Astrocyte (in vitro differentiated cells and primary cell): ENCODE results near the gene MMEL1. TPM values are rescaled to one million over a fixed set of nuclear protein-coding genes. Genes with fewer than 3 reads are reported as not detected.

ENCODE experiments used
- DNase-seq: peaks from one replicate; pipeline ENCODE4 v3.0.0-alpha.2; 2010; ENCODE audit warnings: low read depth
- FAIRE-seq: peaks from 2 replicates; lab custom pipeline; 2011; peaks lifted over from hg19 to GRCh38; lab: Jason Lieb, UNC
- H2AFZ ChIP-seq: 2 replicates; pipeline ENCODE4 v1.6.0; 2012; ENCODE audit warnings: low read depth, low read length, inconsistent platforms
- H3K27ac ChIP-seq: 2 replicates; pipeline ENCODE4 v1.5.1; 2011; ENCODE audit warnings: low read depth, low read length, inconsistent platforms
- H3K27me3 ChIP-seq: 2 replicates; pipeline ENCODE4 v1.6.0; 2011; ENCODE audit warnings: low read length, inconsistent platforms; ENCODE audit not compliant: insufficient read depth
- H3K36me3 ChIP-seq: 2 replicates; pipeline ENCODE4 v1.5.1; 2011; ENCODE audit warnings: low read length, inconsistent platforms; ENCODE audit not compliant: insufficient read depth
- H3K4me1 ChIP-seq: 2 replicates; pipeline ENCODE4 v1.5.1; 2011; ENCODE audit warnings: low read length, inconsistent platforms; ENCODE audit not compliant: insufficient read depth
- H3K4me2 ChIP-seq: 2 replicates; pipeline ENCODE4 v1.6.0; 2012; ENCODE audit warnings: low read length, inconsistent platforms
- H3K4me3 ChIP-seq: 2 replicates; pipeline ENCODE4 v1.5.1; 2011; ENCODE audit warnings: low read depth, mild to moderate bottlenecking, low read length, inconsistent platforms; ENCODE audit not compliant: insufficient read depth
- H3K79me2 ChIP-seq: 2 replicates; pipeline ENCODE4 v1.6.0; 2012; ENCODE audit warnings: mild to moderate bottlenecking, low read length, inconsistent platforms; ENCODE audit not compliant: insufficient read depth
- H3K9ac ChIP-seq: 2 replicates; pipeline ENCODE4 v1.6.0; 2012; ENCODE audit warnings: mild to moderate bottlenecking, low read length, inconsistent platforms
- H3K9me3 ChIP-seq: 2 replicates; pipeline ENCODE4 v1.5.1; 2012; ENCODE audit warnings: low read depth, mild to moderate bottlenecking, low read length, inconsistent platforms; ENCODE audit not compliant: insufficient read depth
- H4K20me1 ChIP-seq: 2 replicates; pipeline ENCODE4 v1.6.0; 2012; ENCODE audit warnings: low read length, inconsistent platforms; ENCODE audit not compliant: insufficient read depth
- H3K27ac Mint-ChIP-seq: one replicate; pipeline ENCODE4 v1.8.0; 2021; ENCODE audit warnings: mild to moderate bottlenecking, mixed read lengths; ENCODE audit not compliant: unreplicated experiment
- H3K27me3 Mint-ChIP-seq: one replicate; pipeline ENCODE4 v1.8.0; 2021; ENCODE audit warnings: low read depth, mixed read lengths; ENCODE audit not compliant: unreplicated experiment
- H3K36me3 Mint-ChIP-seq: one replicate; pipeline ENCODE4 v1.8.0; 2021; ENCODE audit warnings: low read depth, mixed read lengths; ENCODE audit not compliant: unreplicated experiment
- H3K4me1 Mint-ChIP-seq: one replicate; pipeline ENCODE4 v1.8.0; 2021; ENCODE audit warnings: low read depth, mixed read lengths; ENCODE audit not compliant: unreplicated experiment
- H3K4me3 Mint-ChIP-seq: one replicate; pipeline ENCODE4 v1.8.0; 2021; ENCODE audit warnings: mild to moderate bottlenecking, moderate library complexity, mixed read lengths; ENCODE audit not compliant: unreplicated experiment
- H3K9me3 Mint-ChIP-seq: one replicate; pipeline ENCODE4 v1.8.0; 2021; ENCODE audit warnings: mild to moderate bottlenecking, mixed read lengths; ENCODE audit not compliant: unreplicated experiment
- EZH2 ChIP-seq: IDR thresholded peaks from 2 replicates; pipeline ENCODE4 v1.6.1; 2012; ENCODE audit warnings: mild to moderate bottlenecking, low read length, inconsistent platforms; ENCODE audit not compliant: insufficient read depth
- total RNA-seq: library from RNA; stranded (reverse); gene quantifications from 2 replicates; pipeline ENCODE4 v1.2.1, GENCODE V29; 2021
- TF ChIP-seq, protein P1 (sequence below): IDR thresholded peaks from 2 replicates; pipeline ENCODE4 v1.5.1; 2011; ENCODE audit warnings: low read depth, mild to moderate bottlenecking, inconsistent platforms, low read length, moderate library complexity; ENCODE audit not compliant: insufficient read depth

The MMEL1 gene
- total RNA-seq, 1 donor from 2014 or later, result not detected

DNA sequence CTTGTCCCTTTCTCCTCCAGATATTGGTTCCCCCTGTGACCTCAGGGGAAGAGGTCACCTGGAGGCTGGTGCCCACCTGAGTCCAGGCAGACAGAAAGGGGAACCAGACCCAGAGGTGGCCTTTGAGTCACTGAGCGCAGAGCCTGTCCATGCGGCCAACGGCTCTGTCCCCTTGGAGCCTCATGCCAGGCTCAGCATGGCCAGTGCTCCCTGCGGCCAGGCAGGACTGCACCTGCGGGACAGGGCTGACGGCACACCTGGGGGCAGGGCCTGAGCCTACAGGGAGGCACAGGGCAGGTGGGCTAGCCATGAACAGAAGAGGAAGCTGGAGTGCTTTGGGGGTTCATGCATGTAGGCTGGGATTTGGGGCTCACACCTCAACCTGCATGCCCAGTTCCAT lies 74.0 kb downstream of the MMEL1 start:
- no peak for DNase-seq
- Histone ChIP-seq H4K20me1 (no peaks in the 10 kb centered on the region), H3K27me3 (no peaks in the 10 kb centered on the region), H3K4me1 (peaks cover 9% of the 10 kb centered on the region), H3K4me2 (no peak overlapping the region), H2AFZ (no peak overlapping the region), H3K4me3 (no peak overlapping the region), H3K79me2 (no peaks in the 10 kb centered on the region), H3K27ac (no peak overlapping the region), H3K9ac (no peak overlapping the region), H3K9me3 (no peaks in the 10 kb centered on the region), H3K36me3 (no peaks in the 10 kb centered on the region)
- no peak overlapping the region for H3K27ac Mint-ChIP-seq
- no peak for FAIRE-seq
- H3K4me3 Mint-ChIP-seq, result no peak overlapping the region
- no peaks in the 10 kb centered on the region for H3K9me3 Mint-ChIP-seq
- H3K4me1 Mint-ChIP-seq, result no peaks in the 10 kb centered on the region
- H3K36me3 Mint-ChIP-seq, result no peaks in the 10 kb centered on the region
- no peak for TF ChIP-seq EZH2
- TF ChIP-seq, protein P1, sequence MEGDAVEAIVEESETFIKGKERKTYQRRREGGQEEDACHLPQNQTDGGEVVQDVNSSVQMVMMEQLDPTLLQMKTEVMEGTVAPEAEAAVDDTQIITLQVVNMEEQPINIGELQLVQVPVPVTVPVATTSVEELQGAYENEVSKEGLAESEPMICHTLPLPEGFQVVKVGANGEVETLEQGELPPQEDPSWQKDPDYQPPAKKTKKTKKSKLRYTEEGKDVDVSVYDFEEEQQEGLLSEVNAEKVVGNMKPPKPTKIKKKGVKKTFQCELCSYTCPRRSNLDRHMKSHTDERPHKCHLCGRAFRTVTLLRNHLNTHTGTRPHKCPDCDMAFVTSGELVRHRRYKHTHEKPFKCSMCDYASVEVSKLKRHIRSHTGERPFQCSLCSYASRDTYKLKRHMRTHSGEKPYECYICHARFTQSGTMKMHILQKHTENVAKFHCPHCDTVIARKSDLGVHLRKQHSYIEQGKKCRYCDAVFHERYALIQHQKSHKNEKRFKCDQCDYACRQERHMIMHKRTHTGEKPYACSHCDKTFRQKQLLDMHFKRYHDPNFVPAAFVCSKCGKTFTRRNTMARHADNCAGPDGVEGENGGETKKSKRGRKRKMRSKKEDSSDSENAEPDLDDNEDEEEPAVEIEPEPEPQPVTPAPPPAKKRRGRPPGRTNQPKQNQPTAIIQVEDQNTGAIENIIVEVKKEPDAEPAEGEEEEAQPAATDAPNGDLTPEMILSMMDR, result no peak
- peaks cover 16% of the 10 kb centered on the region for H3K27me3 Mint-ChIP-seq

DNA sequence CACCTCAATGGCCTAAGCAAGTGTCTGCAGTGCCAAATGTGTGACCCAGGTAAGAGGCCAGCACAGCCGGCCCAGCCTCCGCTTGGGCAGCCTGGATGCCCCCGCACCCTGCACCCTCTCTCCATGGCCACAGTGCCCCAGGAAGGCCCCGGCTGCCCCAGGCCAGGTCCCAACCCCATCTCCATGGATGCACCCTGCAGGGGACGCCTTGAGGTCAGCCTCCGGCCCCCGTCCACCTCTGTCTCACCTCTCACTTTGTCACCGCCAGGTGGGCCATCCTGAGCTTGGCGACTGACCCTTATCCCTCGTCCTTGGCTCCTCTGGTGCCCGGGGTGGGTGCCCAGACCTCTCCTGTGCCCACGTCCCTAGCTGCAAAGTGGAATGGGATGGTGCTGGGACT lies 74.4 kb downstream of the MMEL1 start:
- Mint-ChIP-seq H3K27me3 (peaks cover 19% of the 10 kb centered on the region), H3K27ac (no peak overlapping the region), H3K9me3 (no peaks in the 10 kb centered on the region), H3K36me3 (no peaks in the 10 kb centered on the region), H3K4me1 (no peaks in the 10 kb centered on the region), H3K4me3 (no peak overlapping the region)
- TF ChIP-seq, protein P1, result no peak
- no peak for TF ChIP-seq EZH2
- DNase-seq (no peak), FAIRE-seq (no peak)
- no peak overlapping the region for H3K27ac ChIP-seq
- H3K4me1 ChIP-seq, result peaks cover 9% of the 10 kb centered on the region
- no peaks in the 10 kb centered on the region for H3K9me3 ChIP-seq
- H3K9ac ChIP-seq, result no peak overlapping the region
- H3K36me3 ChIP-seq, result no peaks in the 10 kb centered on the region
- H3K27me3 ChIP-seq, result no peaks in the 10 kb centered on the region
- no peak overlapping the region for H3K4me2 ChIP-seq
- no peak overlapping the region for H2AFZ ChIP-seq
- H3K4me3 ChIP-seq, result no peak overlapping the region
- H3K79me2 ChIP-seq, result no peaks in the 10 kb centered on the region
- no peaks in the 10 kb centered on the region for H4K20me1 ChIP-seq

DNA sequence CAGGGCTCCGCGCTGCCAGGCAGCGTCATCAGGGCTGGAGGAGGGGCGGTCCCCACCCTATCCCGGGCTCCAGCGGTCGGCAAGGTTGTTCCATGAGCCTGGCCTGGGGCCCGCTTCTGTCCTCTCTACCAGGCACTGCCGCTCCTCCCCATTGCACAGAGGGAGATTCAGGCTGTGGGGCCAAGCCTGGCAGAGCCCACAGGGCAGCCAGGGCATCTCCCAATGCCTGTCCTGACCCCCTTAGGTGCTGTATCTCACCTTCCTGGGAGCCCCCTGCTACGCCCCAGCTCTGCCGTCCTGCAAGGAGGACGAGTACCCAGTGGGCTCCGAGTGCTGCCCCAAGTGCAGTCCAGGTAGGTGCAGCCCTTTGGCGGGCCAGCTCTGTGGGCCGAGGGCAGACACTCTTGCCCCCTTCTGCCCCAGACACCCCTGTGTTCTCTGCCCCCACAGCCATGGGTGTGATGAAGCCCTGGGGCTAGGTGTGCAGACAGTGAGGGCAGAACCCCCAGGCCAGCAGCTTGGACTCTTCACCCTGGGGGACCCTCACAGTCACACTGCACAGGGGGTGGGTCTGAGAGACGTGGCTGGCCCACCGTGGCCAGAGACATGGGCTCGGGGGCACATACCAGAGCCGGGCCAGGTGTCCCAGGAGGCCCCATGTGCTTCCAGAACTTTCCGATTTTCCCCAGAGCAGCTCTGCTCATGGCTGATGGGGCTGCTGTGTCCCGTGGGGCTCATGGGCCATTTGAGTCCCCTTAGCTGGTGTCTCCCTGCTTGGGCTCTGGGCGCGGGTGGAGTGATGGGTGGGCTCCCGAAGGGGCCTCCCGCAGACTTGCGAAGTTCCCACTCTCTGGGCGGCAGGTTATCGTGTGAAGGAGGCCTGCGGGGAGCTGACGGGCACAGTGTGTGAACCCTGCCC lies 75.1 kb downstream of the MMEL1 start:
- Mint-ChIP-seq H3K27me3 (peaks cover 19% of the 10 kb centered on the region), H3K4me3 (no peak overlapping the region), H3K9me3 (no peaks in the 10 kb centered on the region), H3K27ac (no peak overlapping the region), H3K4me1 (no peaks in the 10 kb centered on the region), H3K36me3 (no peaks in the 10 kb centered on the region)
- Histone ChIP-seq H3K27ac (no peak overlapping the region), H3K9ac (no peak overlapping the region), H3K9me3 (no peaks in the 10 kb centered on the region), H2AFZ (no peak overlapping the region), H3K36me3 (no peaks in the 10 kb centered on the region), H3K4me2 (no peak overlapping the region), H3K79me2 (no peaks in the 10 kb centered on the region), H3K27me3 (no peaks in the 10 kb centered on the region), H3K4me1 (peaks cover 9% of the 10 kb centered on the region), H3K4me3 (no peak overlapping the region), H4K20me1 (no peaks in the 10 kb centered on the region)
- FAIRE-seq, result no peak
- DNase-seq, result no peak
- TF ChIP-seq, protein P1, result no peak
- no peak for TF ChIP-seq EZH2
